PC-9 (cell line): ENCODE results near the gene CLHC1.

Experiments
- CTCF ChIP-seq: fragments of 200-600 bp; sonication (generic); conservative IDR thresholded peaks from 2 replicates; pipeline ENCODE4 v1.6.1; 2017; ENCODE audit warnings: mixed run types, antibody characterized with exemption, mild to moderate bottlenecking, moderate library complexity
- EZH2 ChIP-seq: fragments of 200-600 bp; sonication (generic); IDR thresholded peaks from 2 replicates; pipeline ENCODE4 v1.8.0; 2017; ENCODE audit warnings: antibody characterized with exemption, low read depth

DNA sequence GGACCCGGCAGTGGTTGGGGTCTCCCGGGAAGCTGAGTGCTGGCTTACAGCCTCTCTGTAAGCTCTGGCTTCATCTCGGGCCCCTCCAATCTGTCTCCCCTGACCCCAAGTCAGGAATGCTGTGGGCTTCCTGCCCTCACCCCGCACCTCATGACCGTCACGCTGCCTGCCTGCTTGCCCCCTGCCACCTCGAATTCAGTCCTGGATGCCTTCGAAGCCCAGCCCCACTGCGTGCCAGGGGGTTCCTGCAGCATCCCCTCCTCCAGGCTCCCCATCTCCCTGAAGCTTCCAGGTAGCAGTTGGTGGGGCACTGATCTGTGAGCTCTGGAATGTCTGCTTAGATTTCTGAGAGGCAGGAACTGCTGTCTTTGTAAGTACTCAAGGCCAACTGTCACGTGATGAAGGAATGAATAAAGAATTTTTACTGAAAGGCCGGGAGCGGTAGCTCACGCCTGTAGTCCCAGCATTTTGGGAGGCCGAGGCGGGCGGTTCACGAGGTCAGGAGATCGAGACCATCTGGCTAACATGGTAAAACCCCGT, 6.5 kb downstream of the CLHC1 start:
- TF ChIP-seq CTCF: no peak
- no peak for TF ChIP-seq EZH2
